Stimulated activated CD4-positive, alpha-beta T cell treated with anti-CD3 and anti-CD28 coated beads, Interleukin-2, amount 100 ng/mL, for 4 hours (primary cell): Measurements from ENCODE around the gene KDF1.
A peak's percentile ranks its signal among the peaks of the same experiment; 100 is the strongest.
"Not testable (repeated sequence)": the region's sequence is repeated elsewhere in the genome, so short reads cannot be mapped to it uniquely, and the experiment has no call there.

Source experiments
- DNase-seq: peaks from one replicate; pipeline ENCODE4 v3.0.0-alpha.2; 2020; ENCODE audit warnings: low read depth

KDF1 gene

DNA sequence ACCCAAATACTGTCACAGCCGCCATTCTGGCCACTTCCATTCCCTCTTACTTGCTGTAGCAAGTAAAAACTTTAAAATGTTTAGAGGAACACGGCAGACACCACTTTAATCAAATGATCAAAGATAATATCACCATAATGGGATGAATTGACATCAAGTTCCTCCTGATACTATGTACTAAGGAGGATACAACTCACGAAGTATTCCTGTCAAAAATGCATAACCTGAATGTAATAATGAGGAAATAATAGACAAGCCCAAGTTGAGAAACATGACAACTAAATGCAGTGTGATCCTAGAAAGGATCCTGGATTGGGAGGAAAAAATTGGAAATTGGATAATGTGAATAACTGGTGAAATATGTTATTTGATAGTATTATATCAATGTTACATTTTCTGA lies 3.9 kb downstream of the KDF1 start:
- no peak for DNase-seq

DNA sequence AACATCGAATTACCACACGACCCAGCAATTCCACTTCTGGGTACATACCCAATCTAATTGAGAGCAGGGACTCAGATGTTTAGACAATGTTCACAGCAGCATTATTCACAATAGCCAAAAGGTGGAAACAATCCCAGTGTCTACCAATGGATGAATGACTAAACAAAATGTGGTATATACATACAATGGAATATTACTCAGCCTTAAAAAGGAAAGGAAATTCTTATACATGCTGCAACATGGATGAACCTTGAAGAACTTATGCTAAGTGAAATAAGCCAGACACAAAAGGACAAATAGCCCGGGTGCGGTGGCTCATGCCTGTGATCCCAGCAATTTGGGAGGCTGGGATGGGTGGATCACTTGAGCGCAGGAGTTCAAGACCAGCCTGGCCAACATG lies 6.9 kb downstream of the KDF1 start:
- DNase-seq = no peak

DNA sequence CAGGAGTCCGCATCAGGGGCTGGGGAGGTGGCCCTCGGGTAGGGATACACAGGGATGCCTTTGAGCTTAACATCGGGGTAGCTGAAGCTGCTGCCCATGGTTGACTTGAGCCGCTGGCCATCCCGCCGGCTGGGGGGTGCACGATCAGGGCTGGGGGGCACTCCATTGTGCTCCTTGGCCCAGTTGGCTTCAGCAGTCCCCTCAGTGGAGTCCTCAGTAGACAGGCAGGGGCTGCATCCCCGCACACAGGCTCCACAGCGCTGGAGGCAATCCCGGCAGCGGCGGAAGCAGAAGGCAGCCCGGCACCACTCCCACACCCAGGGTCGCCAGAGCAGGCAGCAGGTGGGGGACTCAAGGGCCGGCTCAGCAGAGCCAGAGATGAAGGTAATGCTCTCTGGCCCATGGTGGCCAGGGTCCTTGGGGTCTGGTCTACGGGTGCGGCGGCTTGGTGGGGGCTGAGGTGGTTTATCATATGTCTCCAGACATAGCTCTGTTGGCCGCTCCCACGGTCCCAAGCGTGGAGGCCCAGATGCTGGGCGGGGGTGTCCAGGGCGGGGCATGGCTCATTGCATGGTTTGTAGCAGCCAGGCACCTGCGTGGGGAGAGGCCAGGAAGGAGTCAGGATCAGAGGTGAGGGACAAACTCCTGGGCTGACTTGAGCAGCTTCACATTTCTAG lies 8.3 kb downstream of the KDF1 start:
- no peak for DNase-seq

DNA sequence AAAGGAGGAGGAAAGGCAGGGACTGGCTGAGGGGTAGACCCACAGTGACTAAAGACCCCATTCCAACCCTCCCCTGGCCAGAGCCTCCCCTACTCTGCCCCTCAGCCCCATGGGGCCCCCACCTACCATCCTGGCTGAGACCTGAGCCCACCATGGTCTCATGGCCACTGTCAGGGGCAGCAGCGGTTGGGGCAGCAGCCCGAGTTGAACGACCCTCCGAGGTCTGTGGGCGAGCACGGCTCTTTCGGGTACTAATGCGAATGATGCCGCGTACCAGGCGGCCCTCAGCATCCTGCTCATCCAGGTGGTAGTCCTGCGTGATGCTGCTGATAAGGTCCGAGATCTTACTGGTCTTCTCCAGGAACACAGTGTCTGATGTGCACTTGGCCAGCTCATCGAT lies 9.1 kb downstream of the KDF1 start:
- DNase-seq = no peak

DNA sequence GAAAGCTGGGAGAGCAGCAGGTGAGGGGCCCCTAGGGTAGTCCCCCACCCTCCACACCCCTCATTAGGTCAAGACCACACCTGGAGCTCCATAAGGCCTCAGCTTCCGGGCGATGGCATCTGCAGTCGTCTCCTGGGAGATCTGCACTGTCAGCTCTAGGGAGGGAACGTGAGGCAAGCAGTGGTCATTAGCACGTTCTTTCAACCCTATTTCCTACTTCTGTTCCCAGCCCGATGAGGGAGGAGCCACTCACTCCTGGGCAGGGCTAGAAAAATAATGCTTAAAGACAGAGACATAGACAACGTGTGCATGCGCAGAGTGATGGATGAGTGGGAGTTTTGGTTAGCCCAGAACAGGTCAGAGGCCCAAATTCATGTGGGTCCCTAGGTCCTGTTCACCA lies 9.7 kb downstream of the KDF1 start:
- no peak for DNase-seq

DNA sequence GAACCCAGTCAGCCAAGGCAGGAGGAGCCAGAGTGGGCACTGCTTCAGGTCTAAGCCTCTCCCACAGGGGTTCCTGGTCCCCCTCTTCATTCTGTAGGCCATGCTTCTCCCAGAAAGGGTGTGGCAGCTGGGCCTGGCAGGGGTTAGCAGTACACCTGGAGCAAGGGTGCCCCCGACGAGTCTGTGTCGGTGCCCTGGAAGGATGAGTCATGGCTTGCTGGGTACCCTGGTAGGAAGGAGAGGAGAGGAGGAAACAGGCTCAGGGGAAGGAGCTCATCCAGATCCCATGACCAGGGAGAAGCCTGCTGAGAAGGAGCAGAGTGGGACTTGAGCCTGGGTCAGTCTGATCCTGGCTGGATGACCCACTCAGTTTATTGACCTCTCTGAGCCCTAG lies 10.3 kb downstream of the KDF1 start:
- no peak for DNase-seq

DNA sequence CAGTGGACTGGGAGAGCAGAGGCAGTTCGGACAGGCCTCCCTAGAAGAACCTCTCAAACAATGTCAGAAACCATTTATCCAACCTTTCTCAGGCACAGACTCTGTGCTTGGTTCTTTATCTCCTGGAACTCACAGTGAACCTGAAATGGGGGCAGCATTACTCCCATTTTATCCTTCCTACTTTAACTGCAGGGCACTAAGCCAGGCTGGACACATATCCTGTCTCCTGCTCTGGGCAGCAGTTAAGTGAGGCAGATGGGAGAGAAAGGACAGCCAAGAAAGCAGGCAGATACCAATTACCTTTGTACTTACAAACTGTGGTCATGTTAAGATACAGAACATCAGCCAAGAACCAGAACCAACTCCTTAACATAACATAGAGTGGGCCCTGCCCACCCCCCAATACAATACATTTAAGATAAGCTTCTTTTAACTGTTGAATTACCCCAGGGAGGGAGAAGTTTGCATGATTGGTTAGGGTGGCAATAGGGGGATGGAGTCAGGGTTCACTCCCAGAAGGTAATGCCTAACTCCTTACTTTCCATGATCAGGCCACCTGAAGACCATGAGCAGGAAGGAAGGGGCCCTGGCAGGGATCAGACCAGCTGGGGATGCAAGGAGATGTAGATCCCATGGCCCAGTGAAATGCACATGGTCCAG lies 10.9 kb downstream of the KDF1 start:
- no peak for DNase-seq

DNA sequence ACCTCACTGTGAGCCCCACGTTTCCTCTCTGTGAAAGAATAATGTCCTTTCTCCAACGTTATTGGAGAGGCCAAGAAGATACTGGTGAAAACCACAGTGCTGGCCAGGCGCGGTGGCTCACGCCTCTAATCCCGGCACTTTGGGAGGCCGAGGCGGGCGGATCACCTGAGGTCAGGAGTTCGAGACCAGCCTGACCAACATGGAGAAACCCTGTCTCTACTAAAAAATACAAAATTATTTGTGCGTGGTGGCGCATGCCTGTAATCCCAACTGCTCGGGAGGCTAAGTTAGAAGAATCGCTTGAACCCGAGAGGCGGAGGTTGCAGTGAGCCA lies 11.6 kb downstream of the KDF1 start:
- DNase-seq = not testable (repeated sequence)

DNA sequence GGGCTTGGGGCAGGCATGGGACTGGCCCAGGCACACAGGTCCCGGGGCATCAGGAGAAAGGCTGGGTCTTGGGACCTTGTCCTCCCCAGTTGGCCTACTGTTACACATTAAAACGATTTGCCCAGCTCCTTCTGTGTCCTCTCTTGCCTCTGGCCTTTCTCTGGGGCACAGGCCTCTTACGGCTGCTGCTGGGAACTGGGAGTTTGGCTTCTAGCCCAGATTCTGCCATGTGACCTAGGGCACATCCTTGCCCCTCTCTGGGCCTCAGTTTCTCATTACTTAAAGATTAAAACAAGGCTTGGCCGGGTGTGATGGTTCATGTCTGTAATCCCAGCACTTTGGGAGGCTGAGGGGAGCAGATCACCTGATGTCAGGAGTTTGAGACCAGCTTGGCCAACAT lies 14.0 kb downstream of the KDF1 start:
- DNase-seq = no peak

DNA sequence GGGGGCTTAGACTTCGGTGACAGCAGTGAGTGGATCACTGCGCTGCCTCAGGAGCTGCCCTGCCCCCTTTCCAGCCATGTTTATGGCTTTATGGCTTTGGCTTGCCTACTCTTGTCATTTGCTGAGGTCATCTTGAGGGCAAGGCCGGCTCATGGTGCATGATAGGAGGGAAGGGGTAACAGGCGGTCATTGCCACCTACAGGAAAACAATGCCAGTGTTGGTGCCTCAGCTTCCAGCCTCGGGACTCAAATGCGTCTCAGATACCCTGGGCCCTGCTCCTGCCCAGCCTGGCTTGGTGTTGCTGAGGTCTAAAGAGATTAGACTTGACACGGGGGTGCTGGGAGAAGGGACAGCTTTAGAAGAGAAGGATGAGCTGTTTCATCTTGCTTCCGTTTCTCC lies 14.5 kb downstream of the KDF1 start:
- no peak for DNase-seq

DNA sequence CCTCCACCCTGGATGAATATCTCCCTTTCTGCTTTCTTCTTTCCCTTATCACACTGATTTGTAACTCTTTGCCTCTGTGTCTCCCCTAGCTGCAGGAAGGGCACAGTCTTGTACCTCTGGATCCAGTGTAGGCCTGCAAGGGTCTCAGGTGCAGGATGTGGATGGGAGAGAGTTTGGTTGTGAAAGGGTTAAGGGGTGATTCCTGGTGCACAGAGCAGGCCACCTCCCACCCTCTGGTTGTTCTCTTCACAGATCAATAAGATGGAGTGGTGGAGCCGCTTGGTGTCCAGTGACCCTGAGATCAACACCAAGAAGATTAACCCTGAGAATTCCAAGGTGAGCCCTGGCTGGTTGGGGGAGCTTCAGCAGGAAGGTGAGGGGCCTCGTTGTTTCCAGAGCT lies 15.1 kb downstream of the KDF1 start:
- no peak for DNase-seq

DNA sequence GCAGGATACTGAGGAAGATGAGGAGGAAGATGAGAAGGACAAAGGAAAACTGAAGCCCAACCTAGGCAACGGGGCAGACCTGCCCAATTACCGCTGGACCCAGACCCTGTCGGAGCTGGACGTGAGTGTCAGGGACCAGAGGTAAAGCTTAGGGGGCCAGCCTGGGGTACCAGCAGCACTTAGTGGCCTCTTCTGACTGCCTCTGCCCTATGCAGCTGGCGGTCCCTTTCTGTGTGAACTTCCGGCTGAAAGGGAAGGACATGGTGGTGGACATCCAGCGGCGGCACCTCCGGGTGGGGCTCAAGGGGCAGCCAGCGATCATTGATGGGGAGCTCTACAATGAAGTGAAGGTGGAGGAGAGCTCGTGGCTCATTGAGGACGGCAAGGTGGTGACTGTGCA lies 17.6 kb downstream of the KDF1 start:
- no peak for DNase-seq

DNA sequence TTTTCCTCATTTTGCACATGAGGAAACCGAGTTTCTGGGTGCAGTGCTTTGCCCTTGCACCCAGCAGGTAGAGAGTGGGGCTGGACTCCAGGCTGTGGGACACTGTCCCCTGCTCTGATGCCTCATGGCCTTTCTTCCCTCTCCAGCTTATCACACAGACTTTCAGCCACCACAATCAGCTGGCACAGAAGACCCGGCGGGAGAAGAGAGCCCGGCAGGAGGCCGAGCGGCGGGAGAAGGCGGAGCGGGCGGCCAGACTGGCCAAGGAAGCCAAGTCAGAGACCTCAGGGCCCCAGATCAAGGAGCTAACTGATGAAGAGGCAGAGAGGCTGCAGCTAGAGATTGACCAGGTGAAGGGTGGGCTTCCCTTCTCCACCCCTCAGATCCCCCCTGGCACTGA lies 19.0 kb downstream of the KDF1 start:
- no peak for DNase-seq

DNA sequence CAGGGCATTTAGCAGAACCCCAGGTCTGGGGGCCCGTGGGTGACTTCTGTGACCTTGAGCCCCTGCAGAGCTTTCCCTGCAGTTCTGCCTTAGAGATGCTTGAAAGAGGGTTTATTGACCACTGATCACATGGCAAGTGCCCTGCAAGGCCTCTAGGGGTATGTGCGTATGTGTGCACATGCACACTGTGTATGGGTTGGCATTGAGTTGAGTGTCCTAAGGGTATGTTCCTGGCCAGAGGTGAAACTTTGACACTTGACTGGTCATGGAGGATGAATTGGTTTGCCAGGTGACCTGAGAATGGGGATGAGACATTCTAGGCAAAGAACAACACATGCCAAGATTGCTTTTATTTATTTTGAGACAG lies 21.6 kb downstream of the KDF1 start:
- no peak for DNase-seq

DNA sequence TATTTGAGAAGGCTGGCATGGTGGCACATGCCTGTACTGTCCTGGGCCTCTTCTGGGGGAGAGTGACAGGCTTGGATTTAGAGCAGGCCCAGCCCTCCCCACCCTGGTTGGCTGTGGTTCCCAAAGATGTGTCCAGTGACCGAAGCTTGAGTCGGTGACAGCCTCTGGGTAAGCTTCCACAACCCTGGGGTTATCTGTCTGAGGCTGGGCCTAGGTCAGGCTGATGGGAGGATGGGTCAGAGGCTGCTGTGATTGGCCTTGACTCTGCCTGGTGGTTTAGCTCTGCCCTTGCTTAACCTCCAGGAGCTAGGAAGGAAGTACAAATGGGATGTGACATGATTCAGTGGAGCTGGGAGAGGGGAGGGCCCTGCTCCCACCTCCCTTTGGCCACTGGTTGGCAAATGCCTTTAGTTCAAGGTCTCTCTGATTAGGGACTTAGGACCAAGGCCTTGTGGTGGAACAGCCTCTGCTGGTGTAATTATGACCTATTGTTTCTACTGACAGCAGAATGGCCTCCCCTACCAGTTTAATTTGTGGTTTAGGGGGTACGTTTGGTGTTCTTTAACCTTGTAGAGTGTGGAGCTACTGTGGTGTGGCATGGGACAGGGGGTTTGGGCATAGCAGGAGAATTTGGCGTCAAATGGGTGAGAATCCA lies 22.1 kb downstream of the KDF1 start:
- DNase-seq = no peak

DNA sequence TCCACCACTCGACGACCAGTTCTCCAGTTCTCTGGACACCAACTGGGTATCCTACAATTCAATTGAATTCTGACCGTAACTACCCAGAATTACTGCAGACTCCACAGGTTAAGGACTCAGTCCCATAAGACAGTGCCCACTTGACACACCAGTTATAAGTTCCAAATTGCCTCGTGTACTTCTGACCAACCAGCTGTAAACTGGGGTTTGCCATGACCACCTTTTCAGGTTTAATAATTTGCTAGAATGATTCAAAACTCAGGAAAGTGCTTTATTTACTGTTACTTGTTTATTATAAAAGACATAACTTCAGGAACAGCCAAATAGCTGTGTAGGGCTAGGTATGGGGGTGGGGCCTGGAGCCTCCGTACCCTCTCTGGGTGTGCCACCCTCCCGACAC lies 23.4 kb downstream of the KDF1 start:
- no peak for DNase-seq

DNA sequence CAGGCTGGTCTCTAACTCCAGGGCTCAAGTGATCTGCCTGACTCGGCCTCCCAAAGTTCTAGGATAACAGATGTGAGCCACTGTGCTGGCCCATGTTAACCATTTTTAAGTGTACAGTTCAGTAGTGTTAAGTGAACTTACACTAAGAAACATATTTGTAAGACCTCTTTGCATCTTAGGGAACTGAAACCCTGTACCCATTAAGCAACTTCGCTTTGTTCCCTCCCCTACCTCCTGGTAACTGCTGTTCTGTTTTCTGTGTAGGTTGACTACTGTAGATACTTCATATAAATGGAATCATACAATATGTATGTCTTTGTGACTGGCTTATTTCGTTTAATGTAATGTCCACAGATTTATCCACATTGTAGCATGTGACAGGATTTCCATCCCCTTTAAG lies 27.7 kb downstream of the KDF1 start:
- DNase-seq = no peak

DNA sequence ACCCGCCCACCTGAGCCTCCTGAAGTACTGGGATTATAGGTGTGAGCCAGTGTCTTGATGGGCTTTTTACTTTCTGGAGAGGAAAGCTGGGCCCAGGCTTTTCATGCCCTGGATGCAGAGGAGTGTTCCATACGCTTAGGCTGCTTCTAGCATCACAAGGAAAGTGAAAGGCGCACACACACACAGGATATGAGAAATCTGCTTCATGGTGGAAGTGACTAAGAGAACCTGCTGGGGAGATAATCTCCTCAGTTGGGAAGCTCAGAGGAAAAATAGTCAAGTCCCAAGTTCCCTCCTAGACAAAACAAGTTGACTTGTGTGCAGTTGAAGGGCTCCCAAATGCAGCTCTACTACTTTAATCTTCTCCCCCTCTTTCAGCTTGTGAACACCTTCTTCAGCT lies 36.6 kb downstream of the KDF1 start:
- DNase-seq = no peak

DNA sequence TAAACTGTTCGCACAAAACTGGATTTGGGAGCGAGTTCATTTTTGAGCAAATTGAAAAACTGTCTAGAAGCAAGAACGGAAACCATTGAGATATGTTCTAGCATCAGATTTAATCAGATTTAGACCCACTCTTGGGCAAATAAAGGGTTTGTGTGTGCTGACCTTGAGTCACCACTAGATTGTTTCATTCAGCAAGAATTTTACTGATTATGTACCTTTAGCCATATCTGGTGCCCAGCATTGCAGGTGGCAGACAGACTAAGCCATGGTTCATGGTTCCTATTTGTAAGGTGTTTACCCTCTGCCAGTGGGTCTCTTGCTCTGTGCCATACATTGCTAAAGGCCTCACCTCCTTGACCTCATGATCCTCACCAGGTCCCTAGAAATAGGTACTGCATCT lies 37.4 kb downstream of the KDF1 start:
- DNase-seq = no peak

DNA sequence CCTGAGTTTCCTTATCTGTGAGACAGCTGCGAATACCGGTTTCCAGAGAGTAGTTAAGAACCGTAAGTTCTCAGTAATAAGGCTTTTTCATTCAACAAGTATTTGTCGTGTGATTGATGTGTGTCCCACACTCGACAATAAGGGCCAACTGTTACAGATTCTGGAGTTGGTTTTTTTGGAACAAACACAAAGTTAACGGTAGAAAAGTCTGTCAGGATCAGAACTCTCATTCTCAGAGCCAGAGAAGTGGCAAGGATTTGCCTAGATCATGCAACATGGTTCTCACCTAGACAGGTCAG lies 37.9 kb downstream of the KDF1 start:
- no peak for DNase-seq

DNA sequence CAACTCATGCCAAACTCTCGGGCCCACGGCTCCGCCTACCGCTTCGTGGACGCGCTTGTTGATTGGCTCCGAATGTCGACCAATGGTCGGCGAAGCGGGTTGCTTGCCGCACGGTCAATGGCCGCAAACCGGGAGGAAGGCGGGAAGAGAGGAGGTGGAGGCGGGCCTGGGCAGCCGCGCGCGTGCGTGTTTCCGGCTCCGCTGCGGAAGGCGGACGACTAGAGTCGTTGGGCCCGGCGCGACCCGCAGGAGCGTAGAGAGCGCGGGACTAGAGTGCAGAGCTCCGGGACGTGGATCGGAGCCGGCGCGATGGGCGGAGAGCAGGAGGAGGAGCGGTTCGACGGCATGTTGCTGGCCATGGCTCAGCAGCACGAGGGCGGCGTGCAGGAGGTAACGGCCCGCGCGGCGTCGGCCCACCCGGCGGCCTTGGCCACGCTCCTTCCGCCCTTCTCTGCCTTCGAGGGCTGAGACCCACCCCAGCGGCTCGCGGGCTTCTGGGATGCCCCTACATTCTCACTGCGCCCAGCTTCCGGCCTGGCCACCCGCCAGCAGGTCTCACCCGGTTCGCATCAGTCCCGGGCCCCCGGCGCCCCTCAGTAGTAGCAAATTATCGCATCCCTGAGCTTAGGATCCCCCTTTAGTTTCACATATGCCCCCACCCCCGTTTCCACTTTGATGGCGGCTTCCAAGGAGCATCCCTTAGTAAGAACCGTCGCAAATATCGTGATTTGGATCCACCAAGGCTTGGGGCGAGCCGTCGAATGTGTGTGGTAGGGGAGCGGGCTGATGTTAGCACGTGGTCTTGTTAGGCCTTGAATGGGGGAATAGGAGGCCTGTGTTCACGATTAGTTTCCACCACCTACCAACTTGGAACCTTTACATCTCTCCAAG lies 38.5 kb downstream of the KDF1 start, which contains the start of gene NUDC:
NUDC (plus strand) TSS at position 204 of the 891 bp plus-strand sequence; CDS start at position 310, 106 bp downstream.
- peak; percentile 93 for DNase-seq

DNA sequence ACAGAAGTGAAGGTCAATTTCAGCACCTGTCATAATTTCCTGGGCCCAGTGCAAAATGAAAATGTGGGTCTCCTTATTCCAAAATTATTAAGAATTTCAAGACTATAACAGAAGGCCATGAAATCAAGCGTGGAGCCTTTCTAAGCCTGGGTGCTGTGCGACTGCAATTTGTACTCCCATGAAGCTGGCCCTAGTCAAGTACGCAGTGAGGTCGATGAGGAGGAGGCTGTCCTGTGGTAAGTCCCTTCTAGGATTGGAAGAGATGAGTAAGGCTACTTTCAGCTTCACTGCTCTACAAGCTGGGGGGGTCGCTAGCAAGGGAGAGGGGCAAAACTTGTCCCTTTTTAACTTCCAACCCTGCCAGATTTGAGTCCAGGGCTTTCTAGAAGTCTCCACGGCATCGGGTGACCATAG lies 39.1 kb downstream of the KDF1 start:
- DNase-seq = no peak
